GM21360 (cell line): ENCODE results near the gene DPM2.

Experiments used
- ATAC-seq: cut with Tn5 transposase; IDR thresholded peaks from one replicate; pipeline ENCODE4 v1.9.1; 2021; ENCODE audit warnings: mild to moderate bottlenecking, moderate library complexity; ENCODE audit not compliant: unreplicated experiment

The DPM2 gene

GRCh38 chr9:127973169-127974000, 35.7 kb upstream of the DPM2 start:
- ATAC-seq = no peak

GRCh38 chr9:127972236-127972871, 34.7 kb upstream of the DPM2 start:
- ATAC-seq = no peak

- no peak for ATAC-seq
Observed at GRCh38 chr9:127971357-127972235, 33.9 kb upstream of the DPM2 start.

- peak; percentile 65 for ATAC-seq
Observed at GRCh38 chr9:127970401-127971313, 33.0 kb upstream of the DPM2 start.

GRCh38 chr9:127968700-127969383, 31.2 kb upstream of the DPM2 start:
- no peak for ATAC-seq

- no peak for ATAC-seq
Observed at GRCh38 chr9:127968042-127968441, 30.4 kb upstream of the DPM2 start.

- no peak for ATAC-seq
Observed at GRCh38 chr9:127967151-127967809, 29.6 kb upstream of the DPM2 start.

GRCh38 chr9:127966416-127967150, 28.9 kb upstream of the DPM2 start:
- no peak for ATAC-seq

- ATAC-seq = no peak
Observed at GRCh38 chr9:127965953-127966352, 28.3 kb upstream of the DPM2 start.

GRCh38 chr9:127963359-127964064, 25.9 kb upstream of the DPM2 start:
- no peak for ATAC-seq

- no peak for ATAC-seq
Observed at GRCh38 chr9:127963041-127963358, 25.3 kb upstream of the DPM2 start.

GRCh38 chr9:127962278-127962677, 24.6 kb upstream of the DPM2 start:
- no peak for ATAC-seq

GRCh38 chr9:127961613-127962155, 24.0 kb upstream of the DPM2 start:
- no peak for ATAC-seq

- ATAC-seq = no peak
Observed at GRCh38 chr9:127961155-127961490, 23.5 kb upstream of the DPM2 start.

- no peak for ATAC-seq
Observed at GRCh38 chr9:127960410-127961154, 22.9 kb upstream of the DPM2 start.

GRCh38 chr9:127959841-127960409, 22.3 kb upstream of the DPM2 start:
- ATAC-seq = no peak

GRCh38 chr9:127959398-127959797, 21.7 kb upstream of the DPM2 start:
- no peak for ATAC-seq
